ENCODE results near the gene ROBO3.

ROBO3 gene

DNA sequence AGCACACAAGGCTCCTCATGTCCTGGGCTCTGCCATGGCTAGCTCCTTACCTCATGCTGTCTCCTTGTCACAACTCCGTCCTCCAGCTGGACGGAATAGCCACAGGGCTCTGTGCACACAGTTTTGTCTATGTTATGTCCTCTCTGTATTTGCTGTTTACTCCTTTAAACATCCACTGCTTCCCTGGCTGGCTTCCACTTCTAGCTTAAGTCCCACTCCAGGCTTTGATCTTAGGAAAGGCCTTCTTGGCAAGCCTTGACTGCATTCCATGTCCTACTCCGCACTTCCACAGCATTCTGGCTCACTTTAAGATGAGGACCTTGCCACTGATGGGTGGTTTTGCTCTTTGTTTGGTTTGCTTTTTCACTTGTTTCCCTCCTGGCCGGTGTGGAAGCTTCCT lies 22.9 kb upstream of the ROBO3 start:
- no peak for DNase-seq (ENCODE audit: low read depth)

DNA sequence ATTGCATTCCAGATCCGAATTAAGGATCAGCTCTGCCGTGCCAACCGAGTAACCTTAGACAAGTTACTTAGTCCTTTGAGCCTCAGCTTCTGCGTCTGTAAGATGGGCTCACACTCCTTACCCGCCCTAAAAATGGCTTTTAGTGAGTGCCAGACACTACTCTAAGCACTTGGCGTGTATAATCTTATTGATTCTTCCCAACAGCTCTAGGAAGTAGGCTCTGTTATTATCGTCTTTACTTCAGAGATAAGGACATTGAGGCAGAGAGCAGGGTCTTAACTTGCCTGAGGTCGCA lies 21.7 kb upstream of the ROBO3 start:
- no peak for DNase-seq (ENCODE audit: low read depth)

DNA sequence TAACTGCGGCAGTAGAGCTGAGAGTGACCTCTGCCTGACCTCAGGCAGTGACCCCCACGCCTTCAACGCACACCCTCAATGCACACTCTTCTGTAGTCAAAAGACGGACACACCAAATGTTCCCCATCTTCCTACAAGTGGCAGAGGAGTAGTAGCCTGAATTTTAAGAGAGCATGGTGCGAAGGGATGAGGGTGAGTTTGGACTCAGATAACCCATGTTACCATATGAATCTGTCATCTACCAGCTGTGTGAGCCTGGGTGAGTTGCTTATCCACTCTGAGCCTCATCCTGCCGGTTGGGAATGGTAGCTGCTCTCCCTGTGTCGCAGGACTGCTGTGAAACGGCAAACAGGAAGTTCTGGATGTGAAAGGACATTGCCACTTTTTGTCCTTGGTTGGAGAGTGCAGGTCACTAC lies 20.6 kb upstream of the ROBO3 start:
- DNase-seq (ENCODE audit: low read depth): no peak

DNA sequence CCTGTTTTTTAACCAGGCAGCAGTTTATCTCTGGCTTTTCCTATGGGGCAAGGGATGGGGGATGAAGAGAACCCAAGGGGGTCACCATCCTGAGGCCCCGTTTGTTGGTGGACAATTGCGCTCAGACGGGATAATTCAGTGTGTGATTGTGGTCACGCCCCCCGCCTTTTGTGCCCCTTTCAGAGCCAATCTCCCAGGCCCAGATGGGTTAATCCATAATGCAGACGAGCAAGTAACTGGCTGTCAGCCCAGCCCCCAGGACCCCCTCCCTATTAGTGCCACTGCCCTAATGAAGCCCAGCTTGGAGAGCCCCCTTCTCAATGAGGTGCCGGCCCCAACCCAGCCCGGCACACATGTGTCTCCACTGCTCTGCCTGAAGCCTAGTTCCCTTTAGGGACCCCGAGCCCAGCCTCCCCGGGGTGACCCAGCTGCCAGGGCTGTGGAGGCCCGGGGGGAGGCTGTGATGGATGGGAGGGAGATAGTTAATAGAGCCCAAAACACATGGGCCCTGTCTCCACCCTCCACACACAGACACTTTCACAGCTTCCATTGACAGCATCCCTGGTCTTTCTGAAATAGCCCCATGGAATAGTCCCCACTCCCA lies 19.1 kb upstream of the ROBO3 start:
- no peak for DNase-seq (ENCODE audit: low read depth)

DNA sequence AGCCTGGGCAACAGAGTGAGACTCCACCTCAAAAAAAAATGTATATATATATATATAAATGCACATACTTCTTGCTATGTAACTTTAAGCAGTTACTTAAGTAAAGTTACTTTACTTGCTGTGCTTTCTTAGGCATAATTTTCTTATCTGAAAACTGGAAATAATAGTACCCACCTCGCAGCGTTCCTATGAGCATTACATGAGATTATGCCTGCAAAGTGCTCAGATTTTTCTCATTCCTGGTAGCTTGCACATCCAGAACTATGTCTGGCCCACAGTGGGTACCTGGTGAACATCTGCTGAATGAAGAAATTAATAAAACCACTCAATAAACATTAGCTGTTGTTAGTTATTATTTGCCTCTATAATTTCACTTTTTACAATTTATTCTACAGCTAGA lies 6.1 kb upstream of the ROBO3 start:
- no peak for DNase-seq (ENCODE audit: low read depth)

DNA sequence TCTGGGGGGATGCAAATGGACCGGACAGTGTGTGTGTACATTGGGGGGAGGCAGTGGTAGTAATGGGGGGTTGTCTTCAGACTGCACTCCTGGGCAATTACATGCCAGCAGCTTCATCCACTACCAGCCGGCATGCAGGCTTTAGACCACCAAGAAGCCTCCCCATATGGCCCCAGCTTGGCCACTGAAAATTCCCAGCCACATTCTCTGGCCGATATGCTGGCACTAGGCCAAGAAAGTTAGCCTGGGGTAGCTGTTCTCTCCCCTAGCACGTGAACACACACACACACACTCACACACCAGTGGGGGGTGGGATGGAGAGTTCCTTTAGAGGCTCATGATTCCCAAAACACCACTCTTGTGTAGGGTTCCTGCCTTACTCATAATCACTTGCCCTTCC lies 3.6 kb upstream of the ROBO3 start:
- DNase-seq (ENCODE audit: low read depth): no peak

DNA sequence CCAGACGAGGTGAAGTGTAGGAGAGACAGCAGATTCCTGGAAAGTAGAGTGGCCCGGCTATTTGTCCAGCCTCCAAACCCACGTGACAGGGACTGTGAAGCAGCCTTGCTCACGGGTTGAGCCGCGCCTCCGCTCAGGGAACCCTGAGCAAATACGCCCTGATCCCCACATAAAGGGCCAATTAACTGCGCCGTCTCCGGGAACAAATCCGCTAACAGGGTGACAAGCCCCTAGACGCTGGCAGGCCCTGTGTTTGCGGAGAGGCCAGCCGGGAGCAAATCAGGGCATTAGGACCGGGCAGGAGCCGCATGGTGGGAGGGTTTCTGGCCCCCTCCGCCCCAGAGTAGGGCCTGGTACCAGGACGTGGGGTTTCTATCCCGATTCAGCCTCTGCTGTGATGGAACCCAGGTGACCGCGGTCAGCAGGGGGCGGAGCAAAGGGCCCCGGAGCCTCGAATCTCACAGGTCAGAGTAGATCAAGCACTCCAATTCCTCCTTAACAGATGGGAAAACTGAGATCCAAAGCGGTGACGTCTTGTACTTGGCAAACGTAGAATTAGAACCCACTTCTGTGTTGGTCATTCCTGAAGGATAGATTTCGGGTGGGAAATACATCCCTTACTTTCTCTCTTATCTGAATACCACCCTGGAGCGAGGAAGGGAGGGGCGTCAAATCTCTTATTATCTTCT lies 2.0 kb upstream of the ROBO3 start:
- no peak for DNase-seq (ENCODE audit: low read depth)

DNA sequence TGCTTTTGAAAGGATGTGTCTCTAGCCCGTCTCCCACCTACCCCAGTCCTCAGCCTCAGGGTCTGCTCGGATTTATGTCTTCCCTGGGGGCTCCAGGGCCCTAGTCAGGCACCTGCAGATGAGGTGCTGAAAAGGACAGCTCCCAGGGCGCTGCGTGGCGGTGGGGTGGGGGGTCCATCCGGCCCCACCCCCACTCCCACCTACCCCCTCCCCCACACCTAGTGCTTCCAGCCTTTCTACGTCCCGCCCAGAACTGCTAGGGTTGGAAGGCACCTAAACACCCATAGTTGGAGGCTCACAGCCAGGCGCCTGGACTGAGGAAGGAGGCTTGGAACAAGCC lies 1.4 kb upstream of the ROBO3 start:
- DNase-seq (ENCODE audit: low read depth): no peak

DNA sequence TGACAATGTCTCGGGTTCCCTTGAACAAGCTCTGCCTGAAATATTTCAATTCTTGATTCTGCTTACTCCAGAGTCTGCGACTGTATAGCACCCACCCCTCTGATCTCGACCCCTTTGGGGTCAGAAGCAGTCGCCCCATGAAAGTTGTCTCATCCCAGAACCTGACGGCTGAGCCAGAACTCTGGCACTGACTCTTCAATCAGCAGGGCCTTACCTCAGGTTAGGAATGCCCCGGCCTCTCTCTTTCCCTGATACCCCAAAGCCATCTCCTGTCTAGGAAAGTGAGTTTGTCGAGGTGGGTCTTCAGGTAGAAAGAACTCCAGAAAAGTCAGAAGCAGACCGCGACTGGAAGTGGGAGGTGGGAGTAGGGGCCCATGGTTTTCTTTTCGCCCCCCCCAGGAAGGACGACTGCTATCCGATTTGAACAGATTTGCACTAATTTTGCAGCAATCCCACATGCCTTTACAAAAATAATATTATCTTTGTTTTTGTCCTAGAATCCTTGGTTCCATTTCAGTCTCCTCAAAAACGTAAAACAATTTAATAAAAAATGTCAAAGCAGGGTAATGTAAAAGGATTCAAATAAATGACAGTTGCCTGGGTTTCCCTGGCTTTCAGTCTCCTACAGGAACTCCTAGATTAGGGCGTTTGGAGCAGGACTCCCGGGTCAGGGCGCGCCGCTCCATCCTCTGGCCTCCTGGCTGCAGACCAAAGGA lies 898 bp upstream of the ROBO3 start:
- DNase-seq (ENCODE audit: low read depth): no peak

DNA sequence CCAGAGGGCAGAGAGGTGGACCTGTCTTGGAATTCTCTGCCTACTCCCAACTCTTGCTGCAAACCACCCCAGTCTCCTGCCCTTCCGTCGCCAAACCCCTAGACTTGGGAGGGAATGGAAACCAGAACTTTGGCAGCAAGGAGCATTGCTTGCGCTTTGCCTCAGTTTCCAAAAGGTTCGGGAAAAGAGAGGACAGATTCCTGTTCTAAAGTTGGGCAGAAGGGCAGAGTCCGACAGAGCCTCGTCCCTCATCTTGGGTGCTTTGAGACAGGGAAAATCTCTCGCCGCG lies 396 bp upstream of the ROBO3 start:
- no peak for DNase-seq (ENCODE audit: low read depth)

DNA sequence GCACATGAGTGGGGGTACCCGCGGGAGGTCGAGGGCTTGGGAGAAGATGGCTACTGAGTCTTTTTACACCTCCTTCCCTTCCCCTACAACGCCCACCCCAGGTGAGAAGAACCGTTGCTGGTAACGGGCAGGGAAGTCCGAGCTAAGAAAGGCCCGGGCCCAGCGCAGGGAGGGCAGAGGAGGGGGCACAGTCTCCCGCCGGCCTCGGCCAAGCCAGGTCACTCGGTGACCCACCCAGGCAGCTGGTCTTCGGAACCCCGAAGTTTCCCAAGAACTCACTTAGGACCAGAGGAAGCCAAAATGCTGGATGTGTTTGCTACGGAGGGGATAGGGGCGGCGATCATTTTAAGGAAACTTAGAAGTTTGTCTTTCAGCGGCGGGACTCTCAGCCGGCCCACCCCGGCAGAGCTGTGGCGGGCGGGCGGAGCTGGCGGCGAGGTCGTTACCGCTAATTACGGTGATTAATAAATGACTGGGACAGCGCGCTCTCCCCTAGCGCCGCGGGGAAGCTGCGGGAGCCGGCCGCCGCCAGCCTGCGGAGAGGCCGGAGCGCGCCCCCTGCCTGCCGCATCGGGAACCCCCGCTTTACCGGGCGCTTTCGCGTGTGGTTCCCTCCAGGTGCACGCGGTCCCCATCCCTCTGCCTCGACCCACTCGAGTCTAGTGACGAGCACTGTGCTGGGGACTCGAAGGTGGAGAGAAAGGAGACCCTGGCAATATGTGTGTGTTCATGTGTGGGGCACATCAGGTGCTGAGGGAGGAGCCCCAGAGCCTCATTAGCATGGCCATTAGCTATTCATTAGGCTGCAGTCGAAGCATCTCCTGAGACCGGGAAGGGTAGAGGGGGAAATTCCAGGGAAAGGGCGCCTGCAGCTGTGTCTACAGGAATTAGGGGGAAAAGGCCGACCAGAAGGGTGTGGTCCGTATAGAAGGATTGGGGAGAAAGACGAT lies 945 bp downstream of the ROBO3 start:
- peak; percentile 19 for DNase-seq (ENCODE audit: low read depth)

DNA sequence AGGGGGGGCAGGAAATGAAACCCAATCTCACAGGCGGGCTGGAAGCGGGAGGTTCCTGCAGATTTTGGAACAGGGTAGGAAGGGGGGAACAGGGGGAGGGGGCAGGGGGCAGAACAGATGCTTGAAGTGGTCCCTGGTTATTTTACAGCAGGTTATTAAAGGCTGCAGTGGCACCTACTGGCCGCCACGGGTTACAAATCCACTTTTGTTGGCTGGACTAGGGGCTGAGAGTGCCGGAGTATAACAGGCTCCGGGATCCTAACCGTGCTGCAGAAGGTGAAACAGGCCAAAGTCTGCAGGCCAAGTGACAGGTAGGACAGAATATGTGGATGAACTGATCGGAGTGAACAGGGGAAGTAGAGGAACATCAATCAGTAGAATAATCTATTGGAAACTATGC lies 2.5 kb downstream of the ROBO3 start:
- DNase-seq (ENCODE audit: low read depth): no peak

DNA sequence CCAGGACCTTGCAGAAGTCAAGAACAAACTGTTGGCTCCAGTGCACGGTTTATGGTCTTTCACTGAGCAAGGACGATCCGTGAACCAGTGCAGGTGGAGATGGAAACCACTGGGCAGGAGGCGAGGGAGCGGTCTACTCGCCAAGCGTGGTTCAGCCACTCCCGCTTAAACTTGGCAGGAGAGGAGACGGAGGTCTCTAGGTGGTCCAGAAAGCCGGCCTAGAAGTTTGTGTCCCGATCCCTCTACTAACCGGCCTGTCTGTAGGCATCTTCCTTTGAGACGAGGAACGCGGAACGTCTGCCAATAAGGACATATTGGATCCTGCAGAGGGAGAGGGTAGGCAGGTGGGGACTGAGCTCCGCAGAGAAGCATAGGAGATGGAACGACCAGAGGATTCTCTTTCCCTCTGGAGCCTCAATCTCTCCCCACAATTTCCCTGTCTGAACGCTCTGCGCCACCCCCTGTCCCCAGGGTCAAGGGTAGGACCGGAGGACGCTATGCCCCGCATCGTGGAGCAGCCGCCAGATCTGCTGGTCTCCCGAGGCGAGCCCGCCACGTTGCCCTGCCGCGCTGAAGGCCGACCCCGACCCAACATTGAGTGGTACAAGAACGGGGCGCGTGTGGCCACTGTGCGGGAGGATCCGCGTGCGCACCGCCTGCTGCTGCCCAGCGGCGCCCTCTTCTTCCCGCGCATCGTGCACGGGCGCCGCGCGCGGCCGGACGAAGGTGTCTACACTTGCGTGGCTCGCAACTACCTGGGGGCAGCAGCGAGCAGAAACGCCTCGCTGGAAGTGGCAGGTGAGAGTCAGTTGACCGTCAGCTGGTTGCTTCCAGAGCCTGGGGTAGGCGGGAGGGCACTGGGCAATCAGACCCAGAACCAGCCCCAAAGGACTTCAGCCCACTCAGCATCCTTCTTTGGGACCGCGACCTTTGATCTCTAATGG lies 3.4 kb downstream of the ROBO3 start:
- no peak for DNase-seq (ENCODE audit: low read depth)

DNA sequence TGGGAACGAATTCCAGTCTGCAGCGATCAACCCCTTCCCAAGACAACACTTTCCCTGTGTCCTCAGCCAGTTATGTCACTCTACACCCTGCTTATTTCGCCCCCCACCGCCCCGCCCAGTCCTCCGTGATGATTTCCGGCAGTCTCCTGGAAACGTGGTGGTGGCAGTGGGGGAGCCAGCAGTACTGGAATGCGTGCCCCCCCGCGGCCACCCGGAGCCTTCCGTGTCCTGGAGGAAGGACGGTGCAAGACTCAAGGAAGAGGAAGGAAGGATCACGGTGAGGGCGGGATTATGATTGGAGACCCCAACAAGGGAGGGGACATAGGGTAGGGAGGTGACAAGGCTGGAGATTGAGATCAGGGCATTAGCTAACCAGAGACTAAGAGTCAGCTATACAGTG lies 4.1 kb downstream of the ROBO3 start:
- DNase-seq (ENCODE audit: low read depth): no peak

DNA sequence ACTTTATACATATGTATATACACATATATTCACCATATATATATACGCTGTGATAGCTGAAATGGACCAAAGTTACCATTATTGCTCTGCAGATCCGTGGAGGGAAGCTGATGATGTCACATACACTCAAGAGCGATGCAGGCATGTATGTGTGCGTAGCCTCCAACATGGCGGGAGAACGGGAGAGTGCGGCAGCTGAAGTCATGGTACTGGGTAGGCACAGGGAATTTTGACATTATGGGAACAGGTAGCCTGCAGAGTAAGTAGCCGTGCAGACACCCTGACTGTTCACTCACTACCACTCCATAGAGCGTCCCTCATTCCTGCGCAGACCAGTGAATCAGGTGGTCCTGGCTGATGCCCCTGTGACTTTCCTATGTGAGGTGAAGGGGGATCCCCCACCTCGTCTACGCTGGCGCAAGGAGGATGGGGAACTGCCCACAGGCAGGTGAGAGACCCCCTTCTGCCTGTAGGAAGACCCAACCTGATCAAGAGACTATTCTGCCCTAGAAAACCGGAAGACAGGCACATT lies 4.7 kb downstream of the ROBO3 start:
- no peak for DNase-seq (ENCODE audit: low read depth)

DNA sequence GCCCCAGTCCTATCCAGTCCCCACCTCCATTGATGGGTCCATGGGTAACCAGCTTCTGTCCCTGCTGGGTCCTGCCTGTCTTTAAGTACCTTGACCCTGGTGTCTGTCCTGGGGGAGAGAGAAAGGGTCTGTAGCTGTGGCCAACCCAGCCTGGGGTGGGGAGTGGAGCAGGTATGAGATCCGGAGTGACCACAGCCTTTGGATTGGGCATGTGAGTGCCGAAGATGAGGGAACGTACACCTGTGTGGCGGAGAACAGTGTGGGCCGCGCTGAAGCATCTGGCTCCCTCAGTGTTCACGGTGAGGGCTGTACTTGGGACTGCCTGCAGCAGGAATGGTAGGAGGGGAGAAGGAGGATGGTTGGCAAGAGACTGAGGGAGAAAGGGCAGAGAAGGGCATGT lies 5.2 kb downstream of the ROBO3 start:
- DNase-seq (ENCODE audit: low read depth): no peak

DNA sequence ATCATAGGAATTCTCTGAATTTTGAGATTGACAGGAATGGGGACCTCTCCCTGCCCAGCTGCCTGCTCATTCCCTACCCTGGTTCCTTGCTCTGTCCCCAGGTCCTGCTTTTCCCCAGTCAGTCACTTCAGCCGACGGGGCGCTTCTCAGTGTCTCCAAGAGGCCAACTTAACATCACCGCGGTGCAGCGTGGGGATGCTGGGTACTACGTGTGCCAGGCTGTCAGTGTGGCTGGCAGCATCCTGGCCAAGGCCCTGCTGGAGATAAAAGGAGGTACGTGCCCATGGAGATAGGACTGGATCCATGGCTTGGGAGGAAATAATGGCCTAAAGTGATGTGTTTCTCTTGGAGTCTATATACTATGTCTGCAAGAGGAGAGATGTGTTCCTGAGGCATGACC lies 7.0 kb downstream of the ROBO3 start:
- no peak for DNase-seq (ENCODE audit: low read depth)

DNA sequence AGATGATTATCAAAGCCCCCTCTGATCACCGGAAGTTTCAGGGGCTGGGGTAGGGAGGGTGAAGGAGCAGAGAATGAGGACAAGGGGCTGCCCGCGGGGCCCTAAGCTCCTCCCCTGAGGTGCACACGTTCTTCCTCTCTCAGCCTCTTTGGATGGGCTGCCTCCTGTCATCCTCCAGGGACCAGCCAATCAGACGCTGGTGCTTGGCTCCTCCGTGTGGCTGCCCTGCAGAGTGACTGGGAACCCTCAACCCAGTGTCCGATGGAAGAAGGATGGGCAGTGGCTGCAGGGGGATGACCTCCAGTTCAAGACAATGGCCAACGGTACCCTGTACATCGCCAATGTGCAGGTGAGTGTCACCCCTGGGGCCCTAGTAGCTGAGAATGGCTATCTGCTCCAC lies 7.5 kb downstream of the ROBO3 start:
- no peak for DNase-seq (ENCODE audit: low read depth)

DNA sequence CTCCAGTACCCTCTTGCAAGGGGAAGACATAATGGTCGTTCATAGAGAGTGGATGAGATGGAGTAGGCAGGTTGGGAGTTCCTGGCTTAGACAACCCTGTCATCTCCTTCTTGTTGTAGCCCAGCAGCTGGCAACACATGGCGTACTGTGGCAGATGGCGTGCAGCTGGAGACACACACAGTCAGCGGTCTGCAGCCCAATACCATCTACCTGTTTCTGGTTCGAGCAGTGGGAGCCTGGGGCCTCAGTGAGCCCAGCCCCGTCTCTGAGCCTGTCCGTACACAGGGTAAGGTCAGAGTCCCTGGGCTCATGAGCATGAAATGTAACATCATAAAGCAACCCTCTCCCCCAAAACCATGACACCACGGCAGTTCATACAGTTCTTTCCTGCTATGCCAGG lies 8.7 kb downstream of the ROBO3 start:
- no peak for DNase-seq (ENCODE audit: low read depth)

DNA sequence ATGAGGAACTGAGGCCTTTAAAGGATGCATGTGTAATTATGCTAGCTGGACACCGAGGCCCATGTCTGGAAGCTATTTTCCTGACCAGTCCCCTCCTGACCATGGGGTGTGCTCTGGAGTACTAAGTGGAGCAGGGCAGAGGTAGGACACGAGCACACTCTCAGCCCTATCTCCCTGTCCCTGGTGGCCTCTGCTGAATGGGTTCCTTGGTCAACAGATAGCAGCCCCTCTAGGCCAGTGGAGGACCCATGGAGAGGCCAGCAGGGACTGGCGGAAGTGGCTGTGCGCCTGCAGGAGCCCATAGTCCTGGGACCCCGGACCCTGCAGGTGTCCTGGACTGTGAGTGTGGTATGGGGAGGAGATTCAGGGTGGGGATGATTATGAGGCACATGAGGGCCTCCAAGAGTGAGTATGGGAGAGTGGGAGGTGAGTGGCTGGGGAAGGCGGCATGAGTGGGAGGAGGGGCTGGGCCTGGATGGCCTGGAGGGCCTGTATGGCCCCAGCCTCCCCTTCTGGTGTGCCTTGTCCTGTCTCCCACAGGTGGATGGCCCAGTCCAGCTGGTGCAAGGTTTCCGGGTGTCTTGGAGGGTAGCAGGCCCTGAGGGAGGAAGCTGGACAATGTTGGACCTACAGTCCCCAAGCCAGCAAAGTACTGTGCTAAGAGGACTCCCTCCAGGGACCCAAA lies 9.5 kb downstream of the ROBO3 start:
- no peak for DNase-seq (ENCODE audit: low read depth)

DNA sequence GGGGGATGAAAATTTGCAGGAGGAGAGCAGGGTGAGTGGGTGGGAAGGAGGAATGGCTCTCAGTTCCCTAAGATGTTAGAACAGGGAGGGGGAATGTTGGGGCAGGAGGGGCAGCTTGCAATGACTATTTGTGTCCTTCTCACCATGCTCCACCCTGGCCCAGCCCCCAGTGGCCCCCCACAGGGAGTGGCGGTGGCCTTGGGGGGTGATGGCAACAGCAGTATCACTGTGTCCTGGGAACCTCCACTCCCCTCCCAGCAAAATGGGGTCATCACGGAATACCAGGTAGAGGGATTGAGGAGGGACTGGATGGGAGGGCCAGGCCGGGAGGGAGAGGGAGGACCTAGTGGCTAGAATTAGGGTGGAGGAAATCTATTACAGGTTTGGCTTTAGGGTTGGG lies 10.2 kb downstream of the ROBO3 start:
- no peak for DNase-seq (ENCODE audit: low read depth)
